Measurements from ENCODE around the gene ADGRG1.

Gene ADGRG1

DNA sequence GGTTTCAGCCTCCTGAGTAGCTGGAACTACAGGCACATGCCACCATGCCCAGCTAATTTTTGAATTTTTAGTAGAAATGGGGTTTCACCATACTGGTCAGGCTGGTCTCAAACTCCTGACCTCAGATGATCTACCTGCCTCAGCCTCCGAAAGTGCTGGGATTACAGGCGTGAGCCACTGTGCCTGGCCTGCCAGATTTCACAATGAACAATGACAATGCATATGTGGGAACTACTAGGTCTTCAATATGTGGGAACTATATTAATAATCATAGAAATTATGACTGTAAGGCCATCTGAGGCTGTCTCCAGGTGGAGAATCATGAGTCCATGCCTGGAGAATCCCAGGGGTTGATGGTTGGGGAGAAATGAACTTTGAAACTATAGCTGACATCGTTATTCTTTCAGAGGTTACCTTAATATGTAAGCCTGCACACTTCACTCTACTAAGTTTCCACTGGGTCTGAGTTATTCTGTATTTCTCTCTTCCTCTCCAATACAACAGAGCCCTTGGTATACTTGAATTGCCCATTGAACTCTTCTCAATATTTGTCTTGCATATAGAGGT, 59.0 kb downstream of the ADGRG1 start:
- no peak for DNase-seq

DNA sequence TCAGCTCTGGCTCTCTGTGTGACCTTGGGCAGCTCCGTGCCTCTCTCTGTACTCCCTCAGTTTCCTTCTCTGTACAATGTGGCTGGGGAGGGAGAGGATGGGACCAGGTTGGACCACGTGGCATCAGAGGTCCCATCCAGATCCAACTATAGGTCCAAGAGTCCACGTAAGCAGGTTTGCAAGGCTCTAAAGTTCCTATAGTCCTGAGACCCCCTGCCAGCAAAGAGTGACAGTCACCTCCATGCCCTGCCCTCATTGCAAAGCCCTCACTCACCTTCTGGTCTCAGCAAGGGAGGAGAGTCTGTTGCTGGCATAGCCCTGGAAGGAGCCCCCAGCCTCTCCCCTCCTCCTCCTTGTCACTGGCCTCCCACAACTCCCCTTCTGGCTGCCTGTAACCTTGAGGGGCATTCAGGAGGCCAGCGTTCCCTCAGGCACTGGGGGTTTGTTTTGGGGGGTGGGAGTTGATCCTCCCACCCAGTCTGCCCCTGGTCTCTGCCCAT, 60.1 kb downstream of the ADGRG1 start:
- DNase-seq: peak; percentile 23

DNA sequence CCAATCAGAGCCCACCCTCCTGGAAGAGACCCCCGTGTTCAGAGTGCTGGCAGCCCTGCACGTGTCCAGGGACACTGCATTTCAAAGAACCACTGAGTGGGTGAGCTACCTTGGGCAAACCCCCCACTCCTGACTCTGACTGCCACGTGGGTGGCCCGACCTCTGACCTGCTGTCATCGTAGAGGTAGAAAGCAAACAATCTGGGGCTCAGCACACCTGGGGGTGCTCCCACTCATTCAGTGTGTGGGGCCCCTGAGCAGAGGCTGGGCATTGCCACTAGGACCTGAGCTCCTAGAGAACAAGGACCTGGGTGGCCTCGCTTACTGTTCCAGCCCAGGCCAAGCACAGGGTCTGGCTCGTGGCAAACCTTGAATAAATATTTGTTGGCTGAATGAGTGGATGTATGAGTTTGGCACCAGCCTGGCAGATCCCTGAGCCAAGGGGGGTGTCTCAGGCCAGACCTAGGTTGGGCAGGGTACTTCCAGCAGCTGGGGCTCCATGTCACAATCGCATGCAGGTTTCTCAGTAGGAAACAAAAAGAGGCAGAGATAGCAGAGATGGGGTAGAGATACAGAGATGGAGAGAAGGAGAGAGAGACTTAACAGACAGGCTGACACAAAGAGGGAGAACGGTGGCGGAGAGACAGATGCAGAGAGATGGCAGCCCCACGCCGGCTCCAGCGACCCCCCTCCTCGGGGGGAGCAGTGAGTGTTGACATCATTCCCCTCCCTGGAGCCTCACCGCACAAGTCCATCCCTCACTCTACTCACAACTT, 60.7 kb downstream of the ADGRG1 start:
- no peak for DNase-seq

DNA sequence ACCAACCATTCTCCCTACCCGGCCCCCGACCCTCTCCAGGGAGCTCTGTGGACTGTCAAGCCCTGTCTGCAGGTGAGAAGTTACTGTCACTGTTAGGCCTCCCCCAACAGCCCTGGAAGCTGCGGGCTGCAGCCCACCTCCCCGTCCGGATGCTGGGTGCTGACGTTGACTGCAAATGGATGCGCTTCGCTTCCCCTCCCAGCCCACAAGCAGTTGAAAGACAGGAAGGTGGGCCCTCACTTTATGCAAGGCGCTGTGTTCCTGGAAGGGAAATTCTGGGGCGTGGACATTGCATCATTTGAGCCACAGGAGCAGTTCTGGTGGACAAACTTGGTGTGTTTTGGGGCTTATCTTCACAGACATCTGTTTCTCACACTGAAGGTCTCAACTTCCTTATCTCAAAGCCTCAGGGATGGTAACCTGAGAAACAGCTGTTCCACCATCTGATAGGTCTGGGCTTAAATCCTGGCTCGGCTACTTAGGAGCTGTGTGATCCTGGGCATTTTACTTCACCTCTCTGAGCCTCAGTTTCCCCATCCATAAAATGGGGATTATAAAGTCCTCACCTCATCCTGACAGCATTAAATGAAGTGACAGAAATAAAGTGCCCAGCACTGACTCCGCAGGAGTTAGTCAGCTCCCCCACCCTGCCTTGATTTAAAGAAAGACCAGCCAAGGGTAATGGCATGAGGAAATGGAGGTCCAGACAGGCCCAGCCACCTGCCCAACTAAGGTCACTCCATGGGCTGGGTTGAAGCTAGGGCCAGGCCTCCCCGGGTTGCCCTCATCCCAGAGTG, 61.5 kb downstream of the ADGRG1 start:
- peak; percentile 97 for DNase-seq

DNA sequence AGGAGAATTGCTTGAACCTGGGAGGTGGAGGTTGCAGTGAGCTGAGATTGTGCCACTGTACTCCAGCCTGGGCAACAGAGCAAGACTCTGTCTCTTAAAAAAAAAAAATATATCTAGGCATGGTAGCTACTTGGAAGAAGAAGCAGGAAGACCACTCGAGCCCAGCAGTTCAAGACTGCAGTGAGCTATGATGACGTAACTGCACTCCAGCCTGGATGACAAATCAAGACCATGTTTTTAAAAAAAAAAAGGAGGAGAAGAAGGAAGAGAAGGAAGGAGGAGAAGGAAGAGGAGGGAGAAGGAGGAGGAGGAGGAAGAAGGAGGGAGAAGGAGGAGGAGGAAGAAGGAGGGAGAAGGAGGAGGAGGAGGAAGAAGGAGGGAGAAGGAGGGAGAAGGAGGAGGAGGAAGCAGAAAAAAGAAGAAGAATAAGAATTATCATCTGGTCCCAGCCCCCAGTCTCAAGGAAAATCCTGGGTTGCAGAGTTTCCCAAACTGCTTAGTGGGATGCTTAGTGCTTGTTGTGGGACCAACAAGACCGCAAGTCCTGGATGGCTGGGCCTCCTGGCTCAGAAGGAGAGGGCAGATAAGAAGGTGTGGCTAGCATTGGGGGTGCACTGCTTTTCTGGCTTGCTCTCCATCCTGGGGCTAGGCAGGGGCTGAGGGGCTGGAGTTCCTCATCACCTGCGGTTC, 62.5 kb downstream of the ADGRG1 start:
- no peak for DNase-seq

DNA sequence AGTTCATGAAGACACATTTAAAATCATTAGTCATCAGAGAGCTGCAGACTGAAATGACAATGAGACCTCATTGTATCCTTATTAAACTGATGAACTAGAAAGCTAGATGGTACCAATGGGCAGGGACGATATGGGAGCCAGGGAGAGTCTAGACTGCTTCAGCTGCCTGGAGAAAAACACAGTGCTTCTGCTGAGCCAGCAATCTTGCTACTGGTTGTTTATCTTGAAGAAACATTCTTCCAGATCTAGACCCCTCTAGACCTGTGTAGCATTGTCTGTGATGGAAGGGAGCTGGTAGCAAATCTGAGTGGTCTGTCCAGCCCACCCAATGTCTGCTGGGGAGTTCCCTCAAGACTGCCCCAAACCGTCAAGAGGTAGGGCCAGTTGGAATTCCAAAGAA, 64.2 kb downstream of the ADGRG1 start:
- no peak for DNase-seq

DNA sequence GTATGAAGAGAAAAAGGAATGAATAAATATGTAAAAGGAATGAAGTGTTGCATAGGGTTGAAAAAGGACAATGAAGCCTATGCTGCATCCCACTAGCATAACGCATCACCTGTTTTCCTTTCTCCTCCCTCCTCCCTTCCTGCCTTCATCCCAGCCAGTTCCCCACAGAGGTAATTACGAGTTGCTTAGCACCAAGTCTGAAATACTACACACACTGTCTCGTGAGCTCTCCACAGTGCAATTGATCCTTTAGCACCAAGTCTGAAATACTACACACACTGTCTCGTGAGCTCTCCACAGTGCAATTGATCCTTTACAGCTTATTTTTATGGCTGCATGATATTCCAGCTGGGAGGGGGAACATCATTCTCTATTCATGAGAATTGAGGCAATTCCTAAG, 65.1 kb downstream of the ADGRG1 start:
- DNase-seq: no peak

DNA sequence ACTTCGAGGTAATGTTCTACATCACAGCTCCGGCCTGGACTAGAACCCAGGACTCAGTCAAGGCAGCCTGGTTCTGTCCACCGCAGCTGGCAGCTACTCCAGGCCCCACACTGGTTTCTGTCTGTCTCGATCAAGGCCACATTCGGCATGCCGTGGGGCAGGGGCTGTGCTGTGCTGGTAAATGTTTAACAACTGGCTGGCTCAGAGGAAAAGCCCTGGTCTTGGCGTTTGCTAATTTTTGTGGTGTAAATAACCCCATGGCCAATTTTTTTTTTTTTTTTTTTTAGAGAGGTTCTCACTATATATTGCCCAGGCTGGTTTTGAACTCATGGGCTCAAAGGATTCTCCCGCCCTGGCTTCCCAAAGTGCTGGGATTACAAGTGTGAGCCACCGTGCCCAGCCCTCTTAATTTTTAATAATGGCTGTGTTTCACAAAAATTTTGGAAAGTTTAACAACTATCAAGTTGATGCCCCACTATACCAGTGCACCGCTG, 65.8 kb downstream of the ADGRG1 start:
- no peak for DNase-seq

DNA sequence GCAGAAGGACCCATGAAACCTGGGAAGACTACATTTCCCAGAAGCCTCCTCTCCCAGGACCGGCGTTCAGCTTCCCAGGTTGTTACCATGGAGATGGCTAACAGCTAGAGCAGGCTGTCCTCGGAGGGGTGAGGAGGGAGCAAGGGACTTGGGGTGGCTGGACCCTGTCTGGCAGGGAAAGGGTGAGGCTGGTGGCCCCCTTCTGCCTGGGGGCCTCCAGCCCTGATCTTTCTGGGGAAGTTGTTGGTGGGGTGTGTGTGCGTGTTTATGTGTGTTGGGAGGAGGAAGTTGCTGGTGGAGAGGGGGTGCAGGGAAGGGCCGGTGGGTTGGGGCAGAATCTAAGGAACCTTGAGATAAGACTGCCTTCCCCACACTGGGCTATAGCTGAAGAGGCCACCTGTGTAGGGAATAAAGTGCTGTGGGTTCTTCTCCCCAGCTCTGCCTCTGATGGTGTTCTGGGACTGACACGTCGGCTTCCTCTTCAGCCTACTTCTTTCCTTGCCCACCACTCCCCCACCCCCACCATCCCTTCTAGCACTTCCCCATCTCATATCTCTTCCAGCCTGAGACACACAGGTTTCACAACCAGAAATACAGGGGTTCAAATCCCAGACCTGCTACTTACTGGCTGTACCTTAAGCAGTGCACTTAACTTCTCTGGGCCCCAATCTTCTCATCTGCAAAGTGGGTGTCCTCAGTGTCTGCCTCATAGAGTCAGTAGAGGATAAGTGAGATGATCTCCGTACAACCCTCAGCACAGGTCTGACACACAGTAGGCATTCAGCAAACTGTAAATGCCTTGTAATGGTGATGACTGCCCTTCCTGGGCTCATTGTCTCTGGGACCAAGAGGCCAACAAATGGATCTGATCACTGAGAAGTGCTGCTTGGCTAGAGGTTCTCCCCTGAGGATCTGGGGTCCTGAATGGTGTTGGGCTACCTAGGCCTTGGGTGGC, 66.6 kb downstream of the ADGRG1 start, which contains the start of gene DRC7:
Gene DRC7 (plus strand): TSS at position 82 of the 955 bp plus-strand sequence. CDS start 3,144 bp downstream, outside the sequence.
- peak; percentile 79 for DNase-seq

DNA sequence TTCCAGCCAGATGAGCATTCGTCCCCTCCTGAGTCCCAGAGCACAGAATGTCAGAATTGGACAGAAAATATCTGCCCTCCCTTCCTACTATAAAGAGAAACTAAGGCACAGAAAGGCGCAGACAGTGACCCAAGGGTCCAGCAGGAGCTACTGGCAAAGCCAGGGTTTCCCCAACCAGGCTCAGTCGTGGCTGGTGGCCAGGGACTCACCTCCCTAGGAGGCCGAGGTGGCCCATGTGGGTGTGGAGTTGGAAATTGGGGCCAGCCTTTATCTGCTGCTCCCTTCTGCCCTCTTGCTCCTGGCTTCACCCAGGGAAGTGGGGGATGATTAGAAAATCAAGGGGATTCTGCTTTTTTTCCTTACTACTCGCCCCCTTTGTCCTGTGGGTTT, 67.2 kb downstream of the ADGRG1 start:
- DNase-seq: no peak

DNA sequence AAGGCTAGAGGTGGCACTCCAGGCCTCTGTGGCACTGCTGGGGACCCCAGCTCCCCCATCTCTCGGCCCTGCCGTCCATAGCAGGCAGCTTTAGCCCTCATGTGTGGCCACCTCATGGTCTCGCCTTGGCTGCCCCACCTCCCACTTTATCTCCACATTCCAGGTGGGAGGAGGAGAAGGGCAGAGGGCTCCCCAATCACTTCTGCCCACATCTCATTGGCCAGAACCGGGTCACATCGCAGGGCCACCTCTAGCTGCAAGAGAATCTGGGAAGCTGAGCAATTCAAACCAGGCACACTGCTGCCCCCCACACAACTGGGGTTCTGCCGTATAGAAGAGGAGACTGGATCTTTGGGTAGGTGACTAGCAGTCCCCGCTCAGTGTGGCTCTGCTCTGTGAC, 67.8 kb downstream of the ADGRG1 start:
- no peak for DNase-seq

DNA sequence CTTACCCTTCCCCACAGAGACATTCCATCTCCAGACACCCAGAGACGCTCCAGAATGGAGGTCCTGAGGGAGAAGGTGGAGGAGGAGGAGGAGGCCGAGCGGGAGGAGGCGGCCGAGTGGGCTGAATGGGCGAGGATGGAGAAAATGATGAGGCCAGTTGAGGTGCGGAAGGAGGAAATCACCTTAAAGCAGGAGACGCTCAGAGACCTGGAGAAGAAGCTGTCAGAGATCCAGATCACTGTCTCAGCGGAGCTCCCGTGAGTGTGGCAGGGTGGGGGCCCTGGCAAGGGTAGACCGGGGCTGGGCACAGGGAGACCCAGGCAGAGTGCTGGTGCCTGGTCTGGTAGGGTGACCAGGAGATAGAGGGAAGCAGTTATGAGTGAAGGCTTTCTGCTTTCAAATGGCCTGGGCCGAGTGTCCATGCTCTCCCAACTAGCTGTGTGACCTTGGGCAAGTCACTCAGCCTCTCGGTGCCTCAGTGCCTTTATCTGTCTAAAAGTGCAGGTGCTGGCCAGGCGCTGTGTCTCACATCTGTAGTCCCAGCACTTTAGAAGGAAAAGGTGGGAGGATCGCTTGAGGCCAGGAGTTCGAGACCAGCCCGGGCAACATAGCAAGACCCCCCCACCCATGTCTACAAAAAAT, 69.6 kb downstream of the ADGRG1 start:
- no peak for DNase-seq

DNA sequence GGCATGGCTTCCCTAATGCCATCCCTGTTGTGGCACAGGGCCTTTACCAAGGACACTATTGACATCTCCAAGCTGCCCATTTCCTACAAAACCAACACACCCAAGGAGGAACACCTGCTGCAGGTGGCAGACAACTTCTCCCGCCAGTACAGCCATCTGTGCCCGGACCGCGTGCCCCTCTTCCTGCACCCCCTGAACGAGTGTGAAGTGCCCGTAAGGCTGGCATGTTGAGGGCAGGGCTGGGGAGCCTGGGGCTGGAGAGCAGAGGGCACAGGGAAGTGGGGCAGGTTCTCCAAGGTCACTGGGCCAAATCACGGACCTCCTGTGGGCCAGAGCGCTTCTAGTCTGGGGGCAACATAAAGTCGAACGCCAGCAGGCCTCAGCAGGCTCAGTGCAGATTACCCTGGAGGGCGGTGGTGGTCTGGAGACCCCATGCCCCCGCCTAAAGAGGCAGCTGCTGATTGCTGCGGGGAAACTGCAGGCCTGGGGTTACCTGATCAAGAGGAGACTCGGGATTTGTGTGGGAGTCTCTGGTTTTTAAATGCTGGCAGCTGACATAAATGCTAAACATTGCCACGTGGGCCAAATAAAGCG, 70.5 kb downstream of the ADGRG1 start:
- no peak for DNase-seq

DNA sequence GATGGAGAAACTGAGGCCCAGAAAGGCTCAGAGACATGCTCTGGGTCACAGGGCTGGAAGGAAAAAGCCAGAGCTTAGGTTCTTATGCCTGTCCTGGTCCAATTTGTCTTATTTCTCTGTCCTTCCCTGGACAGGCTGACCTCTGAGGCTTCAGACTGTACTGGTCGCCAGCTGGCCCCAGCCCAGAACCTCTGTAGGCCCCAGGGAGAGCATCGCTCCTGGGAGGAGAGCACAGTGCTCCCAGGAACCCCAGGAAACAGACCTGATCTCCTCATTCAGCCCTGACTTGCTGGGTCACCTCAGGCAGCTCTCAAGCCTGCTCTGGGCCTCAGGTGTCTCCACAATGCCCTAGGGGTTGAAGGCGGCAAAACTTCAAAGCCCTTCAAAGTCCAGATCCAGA, 71.1 kb downstream of the ADGRG1 start:
- no peak for DNase-seq

DNA sequence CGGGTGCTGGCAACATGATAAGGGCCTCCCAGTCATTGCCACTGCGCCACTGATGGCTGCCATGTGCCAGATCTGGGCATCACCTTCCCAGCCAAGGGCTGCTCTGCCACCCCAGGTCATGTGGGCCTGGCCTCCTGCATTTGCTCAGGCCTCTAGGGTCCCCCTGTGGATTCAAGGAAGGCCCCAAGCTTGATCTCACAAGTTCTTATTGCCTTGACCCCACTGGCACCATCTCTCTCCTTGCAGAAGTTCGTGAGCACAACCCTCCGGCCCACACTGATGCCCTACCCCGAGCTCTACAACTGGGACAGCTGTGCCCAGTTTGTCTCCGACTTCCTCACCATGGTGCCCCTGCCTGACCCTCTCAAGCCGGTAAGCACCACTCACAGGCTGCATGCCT, 71.5 kb downstream of the ADGRG1 start:
- DNase-seq: no peak

DNA sequence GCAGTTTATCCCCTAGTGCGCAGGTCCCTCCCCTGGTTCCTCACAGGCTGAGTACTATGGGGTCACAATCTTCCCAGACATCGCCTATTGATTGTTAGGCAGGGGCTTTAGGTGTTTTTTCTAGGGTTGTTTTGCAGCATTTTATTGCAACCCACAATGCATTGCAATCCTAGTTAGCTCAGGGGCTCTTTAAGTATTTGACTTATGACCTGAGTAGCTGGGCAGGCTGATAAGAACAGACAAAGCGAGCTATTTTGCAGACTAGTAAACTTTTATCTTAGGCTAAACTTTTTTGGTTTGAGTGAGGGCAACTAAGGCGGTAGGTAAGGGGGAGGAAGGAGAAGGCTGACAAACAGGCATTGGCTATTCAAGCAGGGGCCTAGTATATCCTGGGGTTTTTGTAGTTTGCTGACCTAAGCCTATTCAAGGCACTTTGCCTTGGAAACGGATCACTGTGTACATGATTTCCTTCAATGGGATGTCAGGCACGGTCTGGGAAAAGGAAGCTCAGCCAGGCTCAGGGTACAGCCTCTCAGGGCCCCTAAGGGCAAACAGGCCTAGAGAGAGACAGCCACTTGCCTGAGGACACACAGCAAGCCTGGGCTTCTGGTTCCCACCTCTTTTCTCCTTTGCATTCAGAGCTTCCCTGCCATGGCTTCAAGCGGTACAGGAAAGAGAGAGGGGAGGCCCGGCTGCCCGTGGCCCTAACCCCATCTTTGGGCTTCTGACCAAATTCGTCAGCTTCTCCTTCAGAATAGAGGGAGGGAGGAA, 72.5 kb downstream of the ADGRG1 start:
- no peak for DNase-seq

DNA sequence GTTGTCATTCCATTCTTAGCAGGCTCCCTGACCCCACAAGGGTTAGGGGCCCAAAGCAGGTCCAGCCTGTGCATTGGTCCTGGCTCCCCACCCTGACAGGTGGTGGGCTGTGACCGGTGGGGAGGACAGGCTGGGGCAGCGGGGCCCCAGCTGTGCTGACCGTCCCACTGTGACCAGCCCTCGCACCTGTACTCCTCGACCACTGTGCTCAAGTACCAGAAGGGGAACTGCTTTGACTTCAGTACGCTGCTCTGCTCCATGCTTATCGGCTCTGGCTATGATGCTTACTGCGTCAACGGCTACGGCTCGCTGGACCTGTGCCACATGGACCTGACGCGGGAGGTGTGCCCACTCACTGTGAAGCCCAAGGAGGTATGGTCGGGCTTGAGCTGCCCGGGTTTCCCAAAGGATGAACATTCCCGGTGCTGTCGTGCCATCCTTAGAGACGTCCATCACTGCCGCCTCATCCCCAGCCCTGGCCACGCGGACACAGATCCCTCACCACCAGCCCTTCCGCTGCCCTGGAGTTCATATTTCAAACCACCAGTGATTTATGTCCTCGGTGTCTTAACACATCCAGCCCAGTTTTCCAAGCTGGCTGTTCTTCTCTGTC, 73.4 kb downstream of the ADGRG1 start:
- no peak for DNase-seq

DNA sequence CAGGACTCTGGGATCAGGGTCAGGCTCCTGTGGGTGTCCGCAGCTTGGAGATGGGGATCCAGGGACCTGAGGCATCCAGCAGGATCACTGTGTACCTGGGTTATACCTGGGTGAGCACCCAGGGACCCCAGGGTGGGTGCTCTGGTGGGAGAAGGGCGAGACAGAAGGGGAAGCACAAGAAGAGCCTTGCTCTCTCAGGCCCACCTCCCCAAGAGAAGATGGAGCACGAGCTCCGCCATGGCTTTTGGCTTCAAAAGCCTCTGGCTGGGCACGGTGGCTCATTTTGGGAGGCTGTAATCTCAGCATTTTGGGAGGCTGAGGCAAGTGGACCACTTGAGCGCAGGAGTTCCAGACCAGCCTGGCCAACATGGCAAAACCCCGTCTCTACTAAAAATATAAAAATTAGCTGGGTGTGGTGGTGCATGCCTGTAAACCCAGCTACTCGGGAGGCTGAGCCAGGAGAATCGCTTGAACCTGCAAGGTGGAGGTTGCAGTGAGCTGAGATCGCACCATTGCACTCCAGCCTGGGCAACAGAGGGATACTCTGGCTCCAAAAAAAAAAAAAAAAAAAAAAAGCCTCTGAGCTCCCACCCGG, 75.1 kb downstream of the ADGRG1 start:
- DNase-seq: no peak

All from KG1 (cell line).